ENCODE data around the gene SLC5A6. TPM values are rescaled to one million over a fixed set of nuclear protein-coding genes. Genes with fewer than 3 reads are reported as not detected.
"Not testable (repeated sequence)": the region's sequence is repeated elsewhere in the genome, so short reads cannot be mapped to it uniquely, and the experiment has no call there.

The SLC5A6 gene
- total RNA-seq, 1 experiment from 2014 or later: 122 TPM

- H2BK120ac ChIP-seq (ENCODE audit: low read depth, low read length, poor library complexity, severe bottlenecking): no peak overlapping the region
- no peak overlapping the region for H3K4me2 ChIP-seq (ENCODE audit: insufficient read depth, insufficient read length, low read length)
- no peak for DNase-seq
- no peak overlapping the region for H3K27ac ChIP-seq (ENCODE audit: insufficient read length, low read depth, low read length)
- no peak overlapping the region for H3K18ac ChIP-seq (ENCODE audit: insufficient read length, low read depth, low read length)
- peaks cover 11% of the 10 kb centered on the region for H3K27me3 Mint-ChIP-seq (ENCODE audit: low read depth)
- no peaks in the 10 kb centered on the region for H3K9me3 ChIP-seq (ENCODE audit: control insufficient read depth, low read depth, low read length)
- no peaks in the 10 kb centered on the region for H3K79me2 ChIP-seq (ENCODE audit: insufficient read depth, low read length)
- no peaks in the 10 kb centered on the region for H3K4me1 ChIP-seq (ENCODE audit: insufficient read depth, low read length)
- no peak overlapping the region for H2BK12ac ChIP-seq (ENCODE audit: insufficient read length, low read depth, low read length)
- no peak overlapping the region for H2AFZ ChIP-seq (ENCODE audit: low read length)
- no peaks in the 10 kb centered on the region for H3K9me3 Mint-ChIP-seq
- H4K91ac ChIP-seq (ENCODE audit: insufficient read length, low read depth, low read length): no peak overlapping the region
- no peak overlapping the region for H3K4me3 Mint-ChIP-seq
- no peak overlapping the region for H4K8ac ChIP-seq (replicated peaks; ENCODE audit: insufficient read length, low read depth, low read length)
- H2AK5ac ChIP-seq (ENCODE audit: insufficient read length, low read length): no peak overlapping the region
- H3T11ph ChIP-seq (ENCODE audit: low read length): no peak overlapping the region
- no peak overlapping the region for H4K5ac ChIP-seq (ENCODE audit: insufficient read length, low read depth, low read length)
- no peak for TF ChIP-seq CTCF (conservative IDR thresholded peaks at IDR 0.05)
- H3K4ac ChIP-seq (ENCODE audit: low read depth, low read length): no peak overlapping the region
- no peak overlapping the region for H3K9ac ChIP-seq (ENCODE audit: extremely low read depth, insufficient read length, low read length)
- H3K23ac ChIP-seq (ENCODE audit: insufficient read length, low read depth, low read length): no peak overlapping the region
- H3K14ac ChIP-seq (ENCODE audit: insufficient read depth, low read length): no peak overlapping the region
- H3K4me1 Mint-ChIP-seq: peaks cover 0 to 3% of the 10 kb centered on the region in 2 experiments; a peak in 1 of 4 replicates
- no peak overlapping the region for H2BK15ac ChIP-seq (ENCODE audit: low read depth, low read length)
- H3K56ac ChIP-seq (ENCODE audit: insufficient read length, low read depth, low read length): no peak overlapping the region
- no peaks in the 10 kb centered on the region for H3K23me2 ChIP-seq (ENCODE audit: insufficient read length, low read depth, low read length, poor library complexity, severe bottlenecking)
- no peaks in the 10 kb centered on the region for H4K20me1 ChIP-seq (ENCODE audit: control insufficient read depth, insufficient read depth, insufficient read length)
- H3K79me1 ChIP-seq (ENCODE audit: insufficient read depth, low read depth, low read length, poor library complexity, severe bottlenecking): no peaks in the 10 kb centered on the region
- H3K27me3 ChIP-seq (ENCODE audit: insufficient read depth, low read length): no peaks in the 10 kb centered on the region
- H3K27ac Mint-ChIP-seq: no peak overlapping the region
- no peaks in the 10 kb centered on the region for H3K36me3 Mint-ChIP-seq (ENCODE audit: insufficient read depth in 1 of 3, low read depth in 3 of 3)
- no peak overlapping the region for H2BK5ac ChIP-seq (ENCODE audit: insufficient read length, low read length)
- no peak overlapping the region for H2BK20ac ChIP-seq (ENCODE audit: low read depth, low read length, poor library complexity, severe bottlenecking)
- WGBS (ENCODE audit: extremely low coverage, insufficient read length, low lambda C conversion rate): no CpG with 5 or more reads among the region's 15 CpGs
Measured at GRCh38 chr2:27177441-27178351, 34.4 kb downstream of the SLC5A6 start.

- H3K9me3 Mint-ChIP-seq: not testable (repeated sequence)
Measured at GRCh38 chr2:27175781-27176180, 36.3 kb downstream of the SLC5A6 start.

More at GRCh38 chr2:27175781-27176180, 36.3 kb downstream of the SLC5A6 start:
- H3K79me1 ChIP-seq (ENCODE audit: insufficient read depth, low read depth, low read length, poor library complexity, severe bottlenecking); H3K36me3 Mint-ChIP-seq (ENCODE audit: insufficient read depth in 1 of 3, low read depth in 3 of 3); DNase-seq; H4K20me1 ChIP-seq (ENCODE audit: control insufficient read depth, insufficient read depth, insufficient read length); H4K8ac ChIP-seq (replicated peaks; ENCODE audit: insufficient read length, low read depth, low read length); H2BK20ac ChIP-seq (ENCODE audit: low read depth, low read length, poor library complexity, severe bottlenecking); H3K27ac ChIP-seq (ENCODE audit: insufficient read length, low read depth, low read length); H3K56ac ChIP-seq (ENCODE audit: insufficient read length, low read depth, low read length); H3K27me3 ChIP-seq (ENCODE audit: insufficient read depth, low read length); H3K4me1 Mint-ChIP-seq; H4K91ac ChIP-seq (ENCODE audit: insufficient read length, low read depth, low read length); H3K4ac ChIP-seq (ENCODE audit: low read depth, low read length); H3K79me2 ChIP-seq (ENCODE audit: insufficient read depth, low read length); H3K4me2 ChIP-seq (ENCODE audit: insufficient read depth, insufficient read length, low read length); H2BK15ac ChIP-seq (ENCODE audit: low read depth, low read length); H3K23me2 ChIP-seq (ENCODE audit: insufficient read length, low read depth, low read length, poor library complexity, severe bottlenecking); H3K4me3 Mint-ChIP-seq; H3K18ac ChIP-seq (ENCODE audit: insufficient read length, low read depth, low read length); H3K14ac ChIP-seq (ENCODE audit: insufficient read depth, low read length); H3K9me3 ChIP-seq (ENCODE audit: control insufficient read depth, low read depth, low read length); H2AK5ac ChIP-seq (ENCODE audit: insufficient read length, low read length); H3K23ac ChIP-seq (ENCODE audit: insufficient read length, low read depth, low read length); H3K27ac Mint-ChIP-seq; H3K4me1 ChIP-seq (ENCODE audit: insufficient read depth, low read length); H3T11ph ChIP-seq (ENCODE audit: low read length); H2BK12ac ChIP-seq (ENCODE audit: insufficient read length, low read depth, low read length); H2BK5ac ChIP-seq (ENCODE audit: insufficient read length, low read length); H4K5ac ChIP-seq (ENCODE audit: insufficient read length, low read depth, low read length); H2AFZ ChIP-seq (ENCODE audit: low read length); H2BK120ac ChIP-seq (ENCODE audit: low read depth, low read length, poor library complexity, severe bottlenecking); H3K9ac ChIP-seq (ENCODE audit: extremely low read depth, insufficient read length, low read length): not testable (repeated sequence)
- WGBS (ENCODE audit: extremely low coverage, insufficient read length, low lambda C conversion rate): no CpG with 5 or more reads among the region's 4 CpGs
- peaks cover 12% of the 10 kb centered on the region for H3K27me3 Mint-ChIP-seq (ENCODE audit: low read depth)
